MV-4-11 (cell line): ENCODE results near the gene PRDM1.

Experiments used
- DNase-seq: peaks from one replicate; lab custom pipeline; 2025; lab: John Stamatoyannopoulos, UW

Gene PRDM1

GRCh38 chr6:106116125-106116832, 30.1 kb downstream of the PRDM1 start:
- no peak for DNase-seq

- peak; percentile 73 for DNase-seq
Observed at GRCh38 chr6:106117579-106117978, 31.4 kb downstream of the PRDM1 start.

- DNase-seq: peak; percentile 70
Observed at GRCh38 chr6:106118835-106119431, 32.8 kb downstream of the PRDM1 start.

GRCh38 chr6:106119546-106119945, 33.4 kb downstream of the PRDM1 start:
- DNase-seq: no peak

- peak; percentile 14 for DNase-seq
Observed at GRCh38 chr6:106120006-106120405, 33.9 kb downstream of the PRDM1 start.

GRCh38 chr6:106120406-106120805, 34.3 kb downstream of the PRDM1 start:
- DNase-seq: no peak

GRCh38 chr6:106122306-106122918, 36.3 kb downstream of the PRDM1 start:
- no peak for DNase-seq

- DNase-seq: peak; percentile 53
Observed at GRCh38 chr6:106122938-106123656, 37.0 kb downstream of the PRDM1 start.

GRCh38 chr6:106124015-106124414, 37.9 kb downstream of the PRDM1 start:
- peak; percentile 41 for DNase-seq

GRCh38 chr6:106124437-106125430, 38.6 kb downstream of the PRDM1 start:
- DNase-seq: peak; percentile 26

- DNase-seq: peak; percentile 66
Observed at GRCh38 chr6:106125925-106126435, 39.8 kb downstream of the PRDM1 start.

- DNase-seq: no peak
Observed at GRCh38 chr6:106126482-106126881, 40.3 kb downstream of the PRDM1 start.

GRCh38 chr6:106128981-106129781, 43.0 kb downstream of the PRDM1 start:
- DNase-seq: peak; percentile 88

GRCh38 chr6:106132153-106132698, 46.1 kb downstream of the PRDM1 start:
- no peak for DNase-seq

- no peak for DNase-seq
Observed at GRCh38 chr6:106133040-106133439, 46.9 kb downstream of the PRDM1 start.

GRCh38 chr6:106134087-106134770, 48.1 kb downstream of the PRDM1 start:
- no peak for DNase-seq

- peak; percentile 87 for DNase-seq
Observed at GRCh38 chr6:106134906-106135634, 48.9 kb downstream of the PRDM1 start.

- DNase-seq: no peak
Observed at GRCh38 chr6:106135911-106136571, 49.9 kb downstream of the PRDM1 start.
